GM12891 (cell line): ENCODE measurements around the gene PRELID3B.

Source experiments
- POLR2A ChIP-seq: IDR thresholded peaks from 2 replicates; pipeline ENCODE4 v1.6.1; 2011; ENCODE audit warnings: low read depth, low read length, control low read depth
- SPI1 ChIP-seq: IDR thresholded peaks from 2 replicates; pipeline ENCODE4 v1.6.1; 2011; ENCODE audit warnings: low read depth, low read length, control low read depth
- TAF1 ChIP-seq: IDR thresholded peaks from 2 replicates; pipeline ENCODE4 v1.6.1; 2011; ENCODE audit warnings: low read depth, low read length, control low read depth

- TF ChIP-seq POLR2A (no peak; the same call in 1 of the 2 replicates), SPI1 (no peak), TAF1 (no peak)
Measured at GRCh38 chr20:58997141-58997770, 45.3 kb downstream of the PRELID3B start.
